Measurements from ENCODE around the gene SS18L1.

SS18L1 gene

DNA sequence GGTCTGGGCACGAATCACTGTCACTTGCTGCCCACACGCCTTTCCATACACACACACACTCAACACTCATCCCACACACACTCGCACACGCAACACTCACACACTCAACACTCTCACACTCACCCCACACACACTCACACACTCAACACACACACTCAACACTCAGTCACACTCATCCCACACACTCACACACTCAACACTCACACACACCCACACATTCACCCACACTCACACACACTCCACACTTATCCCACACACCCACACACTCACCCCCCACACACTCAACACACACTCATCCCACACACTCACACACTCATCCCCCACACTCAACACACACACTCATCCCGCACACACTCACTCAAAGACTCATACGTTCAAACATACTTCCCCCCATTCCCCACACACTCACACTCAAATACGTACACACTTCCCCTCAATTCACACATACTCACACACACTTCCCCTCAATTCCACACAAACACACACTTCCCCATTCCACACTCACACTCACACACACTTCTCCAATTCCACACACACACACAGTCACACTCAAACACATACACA is 85.5 kb downstream of the SS18L1 start:
- Histone ChIP-seq H3F3A (ENCODE audit: low read depth) (no peaks in the 10 kb centered on the region), H3K9ac (ENCODE audit: low read depth, low read length, poor library complexity, severe bottlenecking) (no peak overlapping the region), H2AFZ (ENCODE audit: low read length) (no peak overlapping the region), H3K79me2 (ENCODE audit: insufficient read depth, low read length) (no peaks in the 10 kb centered on the region), H4K20me1 (ENCODE audit: insufficient read depth, low read length, poor library complexity, severe bottlenecking) (no peaks in the 10 kb centered on the region), H3K9me2 (replicated peaks; ENCODE audit: low read depth, low read length) (no peaks in the 10 kb centered on the region), H3K27me3 (ENCODE audit: insufficient read depth, low read length, poor library complexity, severe bottlenecking) (no peaks in the 10 kb centered on the region), H3K36me3 (ENCODE audit: insufficient read depth, low read length) (no peaks in the 10 kb centered on the region), H3K4me2 (ENCODE audit: low read depth, low read length, poor library complexity, severe bottlenecking) (no peak overlapping the region), H3K9me3 (ENCODE audit: insufficient read depth, low read depth, low read length) (no peaks in the 10 kb centered on the region), H3K4me1 (ENCODE audit: insufficient read depth, low read length, poor library complexity, severe bottlenecking) (no peaks in the 10 kb centered on the region), H3K4me3 (ENCODE audit: low read length, poor library complexity, severe bottlenecking) (no peak overlapping the region)
- TF ChIP-seq, protein P1, sequence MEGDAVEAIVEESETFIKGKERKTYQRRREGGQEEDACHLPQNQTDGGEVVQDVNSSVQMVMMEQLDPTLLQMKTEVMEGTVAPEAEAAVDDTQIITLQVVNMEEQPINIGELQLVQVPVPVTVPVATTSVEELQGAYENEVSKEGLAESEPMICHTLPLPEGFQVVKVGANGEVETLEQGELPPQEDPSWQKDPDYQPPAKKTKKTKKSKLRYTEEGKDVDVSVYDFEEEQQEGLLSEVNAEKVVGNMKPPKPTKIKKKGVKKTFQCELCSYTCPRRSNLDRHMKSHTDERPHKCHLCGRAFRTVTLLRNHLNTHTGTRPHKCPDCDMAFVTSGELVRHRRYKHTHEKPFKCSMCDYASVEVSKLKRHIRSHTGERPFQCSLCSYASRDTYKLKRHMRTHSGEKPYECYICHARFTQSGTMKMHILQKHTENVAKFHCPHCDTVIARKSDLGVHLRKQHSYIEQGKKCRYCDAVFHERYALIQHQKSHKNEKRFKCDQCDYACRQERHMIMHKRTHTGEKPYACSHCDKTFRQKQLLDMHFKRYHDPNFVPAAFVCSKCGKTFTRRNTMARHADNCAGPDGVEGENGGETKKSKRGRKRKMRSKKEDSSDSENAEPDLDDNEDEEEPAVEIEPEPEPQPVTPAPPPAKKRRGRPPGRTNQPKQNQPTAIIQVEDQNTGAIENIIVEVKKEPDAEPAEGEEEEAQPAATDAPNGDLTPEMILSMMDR (conservative IDR thresholded peaks at IDR 0.05; ENCODE audit: low read length) = no peak
- TF ChIP-seq EZH2phosphoT487 (IDR thresholded peaks at IDR 0.05; ENCODE audit: borderline replicate concordance) = no peak

DNA sequence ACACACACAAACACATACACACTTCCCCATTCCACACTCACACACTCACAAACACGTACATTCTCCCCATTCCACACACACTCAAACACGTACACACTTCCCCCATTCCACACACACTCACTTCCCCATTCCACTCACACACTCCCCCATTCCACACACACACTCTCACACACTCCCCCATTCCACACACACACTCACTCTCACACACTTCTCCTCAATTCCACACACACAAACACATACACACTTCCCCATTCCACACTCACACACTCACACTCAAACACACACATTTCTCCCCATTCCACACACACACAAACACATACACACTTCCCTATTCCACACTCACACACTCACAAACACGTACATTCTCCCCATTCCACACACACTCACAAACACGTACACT is 86.1 kb downstream of the SS18L1 start:
- TF ChIP-seq, protein P1 (conservative IDR thresholded peaks at IDR 0.05; ENCODE audit: low read length) = no peak
- TF ChIP-seq EZH2phosphoT487 (IDR thresholded peaks at IDR 0.05; ENCODE audit: borderline replicate concordance) = no peak
- Histone ChIP-seq H3K27me3 (ENCODE audit: insufficient read depth, low read length, poor library complexity, severe bottlenecking) (no peaks in the 10 kb centered on the region), H3K9me2 (replicated peaks; ENCODE audit: low read depth, low read length) (no peaks in the 10 kb centered on the region), H3K9ac (ENCODE audit: low read depth, low read length, poor library complexity, severe bottlenecking) (no peak overlapping the region), H3K79me2 (ENCODE audit: insufficient read depth, low read length) (no peaks in the 10 kb centered on the region), H3K36me3 (ENCODE audit: insufficient read depth, low read length) (no peaks in the 10 kb centered on the region), H4K20me1 (ENCODE audit: insufficient read depth, low read length, poor library complexity, severe bottlenecking) (no peaks in the 10 kb centered on the region), H2AFZ (ENCODE audit: low read length) (no peak overlapping the region), H3K4me2 (ENCODE audit: low read depth, low read length, poor library complexity, severe bottlenecking) (no peak overlapping the region), H3K4me3 (ENCODE audit: low read length, poor library complexity, severe bottlenecking) (no peak overlapping the region), H3K9me3 (ENCODE audit: insufficient read depth, low read depth, low read length) (no peaks in the 10 kb centered on the region), H3K4me1 (ENCODE audit: insufficient read depth, low read length, poor library complexity, severe bottlenecking) (no peaks in the 10 kb centered on the region), H3F3A (ENCODE audit: low read depth) (no peaks in the 10 kb centered on the region)

DNA sequence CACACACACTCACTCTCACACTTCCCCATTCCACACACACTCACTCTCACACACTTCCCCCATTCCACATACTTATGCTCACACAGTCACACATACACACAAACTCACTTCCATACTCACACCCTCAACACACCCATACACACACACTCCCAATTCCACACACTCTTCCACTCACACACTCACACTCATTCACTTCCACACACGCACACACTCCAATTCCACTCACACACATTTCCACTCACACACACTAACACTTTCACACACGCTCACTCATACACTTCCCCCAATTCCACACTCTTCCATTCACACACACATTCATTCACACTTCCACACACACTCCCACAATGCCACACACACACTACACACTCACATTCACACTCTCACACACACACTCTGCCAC is 86.7 kb downstream of the SS18L1 start:
- H3K9ac ChIP-seq (ENCODE audit: low read depth, low read length, poor library complexity, severe bottlenecking) = no peak overlapping the region
- TF ChIP-seq, protein P1 (conservative IDR thresholded peaks at IDR 0.05; ENCODE audit: low read length) = no peak
- TF ChIP-seq EZH2phosphoT487 (IDR thresholded peaks at IDR 0.05; ENCODE audit: borderline replicate concordance) = no peak
- no peak overlapping the region for H3K4me3 ChIP-seq (ENCODE audit: low read length, poor library complexity, severe bottlenecking)
- no peaks in the 10 kb centered on the region for H4K20me1 ChIP-seq (ENCODE audit: insufficient read depth, low read length, poor library complexity, severe bottlenecking)
- H3K9me3 ChIP-seq (ENCODE audit: insufficient read depth, low read depth, low read length) = no peaks in the 10 kb centered on the region
- H2AFZ ChIP-seq (ENCODE audit: low read length) = no peak overlapping the region
- H3F3A ChIP-seq (ENCODE audit: low read depth) = no peaks in the 10 kb centered on the region
- no peaks in the 10 kb centered on the region for H3K79me2 ChIP-seq (ENCODE audit: insufficient read depth, low read length)
- H3K36me3 ChIP-seq (ENCODE audit: insufficient read depth, low read length) = no peaks in the 10 kb centered on the region
- H3K9me2 ChIP-seq (replicated peaks; ENCODE audit: low read depth, low read length) = no peaks in the 10 kb centered on the region
- no peak overlapping the region for H3K4me2 ChIP-seq (ENCODE audit: low read depth, low read length, poor library complexity, severe bottlenecking)
- H3K27me3 ChIP-seq (ENCODE audit: insufficient read depth, low read length, poor library complexity, severe bottlenecking) = no peaks in the 10 kb centered on the region
- no peaks in the 10 kb centered on the region for H3K4me1 ChIP-seq (ENCODE audit: insufficient read depth, low read length, poor library complexity, severe bottlenecking)
